GM19023 (cell line): Measurements from ENCODE around the gene DGKD.

Source experiments
- ATAC-seq: cut with Tn5 transposase; IDR thresholded peaks from one replicate; pipeline ENCODE4 v1.9.1; 2021; ENCODE audit warnings: mild to moderate bottlenecking, moderate library complexity; ENCODE audit not compliant: unreplicated experiment

DGKD gene

GRCh38 chr2:233424154-233424951 is 70.1 kb downstream of the DGKD start:
- ATAC-seq: no peak

- ATAC-seq: no peak
These were observed 72.5 kb downstream of the DGKD start for GRCh38 chr2:233426619-233427342.

GRCh38 chr2:233428008-233428407 is 73.7 kb downstream of the DGKD start:
- no peak for ATAC-seq

GRCh38 chr2:233428438-233428837 is 74.1 kb downstream of the DGKD start:
- no peak for ATAC-seq

- no peak for ATAC-seq
These were observed 75.0 kb downstream of the DGKD start for GRCh38 chr2:233429175-233429897.

- no peak for ATAC-seq
These were observed 75.8 kb downstream of the DGKD start for GRCh38 chr2:233430081-233430480.

- ATAC-seq: no peak
These were observed 76.4 kb downstream of the DGKD start for GRCh38 chr2:233430651-233431050.

- ATAC-seq: no peak
These were observed 78.7 kb downstream of the DGKD start for GRCh38 chr2:233433029-233433428.

- ATAC-seq: no peak
These were observed 79.5 kb downstream of the DGKD start for GRCh38 chr2:233433794-233434193.

- no peak for ATAC-seq
These were observed 80.5 kb downstream of the DGKD start for GRCh38 chr2:233434666-233435330.

- ATAC-seq: no peak
These were observed 81.3 kb downstream of the DGKD start for GRCh38 chr2:233435436-233436190.

GRCh38 chr2:233436191-233436581 is 81.9 kb downstream of the DGKD start:
- ATAC-seq: no peak

- ATAC-seq: no peak
These were observed 82.6 kb downstream of the DGKD start for GRCh38 chr2:233436691-233437438.

- no peak for ATAC-seq
These were observed 83.2 kb downstream of the DGKD start for GRCh38 chr2:233437439-233437955.

GRCh38 chr2:233438573-233439147 is 84.4 kb downstream of the DGKD start:
- no peak for ATAC-seq

GRCh38 chr2:233439191-233439590 is 84.9 kb downstream of the DGKD start:
- no peak for ATAC-seq

GRCh38 chr2:233440314-233440713 is 86.0 kb downstream of the DGKD start:
- no peak for ATAC-seq

GRCh38 chr2:233440714-233441113 is 86.4 kb downstream of the DGKD start:
- no peak for ATAC-seq
